RCC 7860 (cell line): ENCODE measurements around the gene MSI2.

ENCODE experiments used
- DNase-seq: peaks from one replicate; pipeline ENCODE4 v3.0.0-alpha.2; 2015; ENCODE audit warnings: low spot score
- FAIRE-seq: peaks from 2 replicates; lab custom pipeline; 2012; peaks lifted over from hg19 to GRCh38; lab: Jason Lieb, UNC

MSI2 gene

GRCh38 chr17:57448759-57449283, 192.5 kb downstream of the MSI2 start:
- FAIRE-seq (no peak), DNase-seq (no peak)

- FAIRE-seq, result no peak
- no peak for DNase-seq
Observed at GRCh38 chr17:57451191-57451590, 194.9 kb downstream of the MSI2 start.

- DNase-seq, result no peak
- FAIRE-seq, result no peak
Observed at GRCh38 chr17:57451643-57452042, 195.3 kb downstream of the MSI2 start.

GRCh38 chr17:57453841-57454425, 197.6 kb downstream of the MSI2 start:
- FAIRE-seq (no peak), DNase-seq (no peak)

GRCh38 chr17:57454729-57455062, 198.4 kb downstream of the MSI2 start:
- no peak for DNase-seq
- FAIRE-seq, result no peak

- FAIRE-seq, result no peak
- DNase-seq, result no peak
Observed at GRCh38 chr17:57455063-57455914, 199.0 kb downstream of the MSI2 start.

GRCh38 chr17:57456622-57457021, 200.3 kb downstream of the MSI2 start:
- DNase-seq (no peak), FAIRE-seq (no peak)

- DNase-seq (no peak), FAIRE-seq (no peak)
Observed at GRCh38 chr17:57457188-57457587, 200.9 kb downstream of the MSI2 start.

- FAIRE-seq, result no peak
- no peak for DNase-seq
Observed at GRCh38 chr17:57458718-57459285, 202.5 kb downstream of the MSI2 start.

GRCh38 chr17:57459286-57459915, 203.1 kb downstream of the MSI2 start:
- FAIRE-seq (peak; percentile 76), DNase-seq (peak; percentile 98)

GRCh38 chr17:57461082-57461481, 204.8 kb downstream of the MSI2 start:
- FAIRE-seq (no peak), DNase-seq (peak; percentile 8)

- DNase-seq (no peak), FAIRE-seq (no peak)
Observed at GRCh38 chr17:57462007-57462579, 205.8 kb downstream of the MSI2 start.

- DNase-seq, result peak; percentile 92
- FAIRE-seq, result peak; percentile 35
Observed at GRCh38 chr17:57463103-57463885, 207.0 kb downstream of the MSI2 start.

GRCh38 chr17:57464191-57464864, 208.0 kb downstream of the MSI2 start:
- no peak for FAIRE-seq
- no peak for DNase-seq

- no peak for FAIRE-seq
- no peak for DNase-seq
Observed at GRCh38 chr17:57465610-57466009, 209.3 kb downstream of the MSI2 start.

GRCh38 chr17:57466017-57466471, 209.7 kb downstream of the MSI2 start:
- DNase-seq, result no peak
- no peak for FAIRE-seq

- FAIRE-seq (no peak), DNase-seq (no peak)
Observed at GRCh38 chr17:57466521-57466920, 210.2 kb downstream of the MSI2 start.

GRCh38 chr17:57467226-57467625, 210.9 kb downstream of the MSI2 start:
- FAIRE-seq, result no peak
- DNase-seq, result no peak

- no peak for DNase-seq
- no peak for FAIRE-seq
Observed at GRCh38 chr17:57467801-57468200, 211.5 kb downstream of the MSI2 start.
